ENCODE data around the gene TATDN3.
"Not testable (repeated sequence)": the region's sequence is repeated elsewhere in the genome, so short reads cannot be mapped to it uniquely, and the experiment has no call there.

The TATDN3 gene

DNA sequence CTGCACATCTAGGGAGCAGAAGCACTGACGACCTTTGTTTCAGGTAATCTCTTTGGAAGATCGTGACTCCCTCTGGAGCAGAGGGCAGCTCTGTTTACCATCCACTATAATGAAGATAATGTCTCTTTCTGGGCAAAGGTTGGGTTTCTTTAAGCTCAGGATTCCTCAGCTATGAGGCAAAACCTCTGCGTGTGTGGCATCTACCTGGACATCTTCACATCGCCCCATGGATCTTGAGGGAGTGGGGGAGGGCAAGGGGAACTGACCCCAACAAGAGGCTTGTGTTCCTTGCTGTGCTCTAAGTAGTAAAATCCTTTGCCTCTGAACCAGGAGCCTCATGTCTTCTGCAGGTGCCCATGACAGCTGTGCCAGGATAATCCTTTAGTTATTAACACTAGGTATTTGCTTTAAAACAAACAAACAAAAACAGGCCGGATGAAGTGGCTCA lies 36.2 kb downstream of the TATDN3 start:
- no peak for DNase-seq (ENCODE audit: low spot score)

DNA sequence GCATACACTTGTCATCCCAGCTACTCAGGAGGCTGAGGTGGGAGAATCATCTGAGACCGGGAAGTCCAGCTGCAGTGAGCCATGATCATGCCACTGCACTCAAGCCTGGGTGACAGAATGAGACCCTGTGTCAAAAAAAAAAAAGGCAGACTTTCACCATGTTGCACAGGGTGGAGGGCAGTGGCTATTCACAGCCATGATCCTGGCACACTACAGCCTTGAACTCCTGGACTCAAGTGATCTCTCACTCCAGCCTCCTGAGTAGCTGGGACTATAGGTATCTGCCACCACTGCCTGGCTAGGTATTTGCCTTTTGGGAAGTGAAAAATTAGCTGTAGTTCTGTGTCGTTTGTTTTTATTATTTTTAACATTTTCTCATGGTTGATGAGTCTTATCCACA lies 36.7 kb downstream of the TATDN3 start:
- no peak for DNase-seq (ENCODE audit: low spot score)

DNA sequence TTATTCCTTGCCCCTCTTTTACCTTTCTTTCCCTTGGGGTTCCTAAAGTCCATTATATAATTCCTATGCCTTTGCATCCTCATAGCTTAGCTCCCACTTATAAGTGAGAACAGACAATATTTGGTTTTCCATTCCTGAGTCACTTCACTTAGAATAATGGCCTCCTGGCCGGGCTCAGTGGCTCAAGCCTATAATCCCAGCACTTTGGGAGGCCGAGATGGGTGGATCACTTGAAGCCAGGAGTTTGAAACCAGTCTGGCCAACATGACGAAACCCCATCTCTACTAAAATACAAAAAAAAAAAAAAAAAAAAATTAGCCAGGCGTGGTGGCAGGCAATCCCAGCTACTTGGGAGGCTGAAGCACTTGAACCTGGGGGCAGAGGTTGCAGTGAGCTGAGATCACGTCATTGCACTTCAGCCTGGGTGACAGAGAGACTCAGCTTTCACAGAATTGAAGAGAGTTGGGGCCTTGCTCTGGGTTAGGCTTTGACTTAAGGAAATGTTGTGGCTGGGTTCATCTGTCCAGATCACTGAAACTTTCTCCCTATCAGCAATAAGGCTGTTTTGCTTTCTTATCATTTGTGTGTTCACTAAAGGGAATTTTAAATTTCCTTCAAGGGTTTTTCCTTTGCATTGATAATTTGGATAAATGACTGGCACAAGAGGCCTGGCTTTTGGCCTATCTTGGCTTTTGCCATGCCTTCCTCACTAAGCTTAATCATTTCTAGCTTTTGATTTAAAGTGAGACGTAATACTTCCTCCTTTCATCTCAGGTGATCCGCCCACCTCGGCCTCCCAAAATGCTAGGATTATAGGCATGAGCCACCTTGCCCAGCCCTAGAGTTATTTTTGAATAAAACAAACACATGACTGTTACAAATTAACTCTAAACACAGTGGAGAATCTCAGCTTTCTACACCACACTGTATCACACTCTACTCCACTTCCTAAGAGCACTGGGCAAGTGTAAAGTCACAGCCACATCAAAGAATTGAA lies 41.8 kb downstream of the TATDN3 start:
- not testable (repeated sequence) for DNase-seq (ENCODE audit: low spot score)

DNA sequence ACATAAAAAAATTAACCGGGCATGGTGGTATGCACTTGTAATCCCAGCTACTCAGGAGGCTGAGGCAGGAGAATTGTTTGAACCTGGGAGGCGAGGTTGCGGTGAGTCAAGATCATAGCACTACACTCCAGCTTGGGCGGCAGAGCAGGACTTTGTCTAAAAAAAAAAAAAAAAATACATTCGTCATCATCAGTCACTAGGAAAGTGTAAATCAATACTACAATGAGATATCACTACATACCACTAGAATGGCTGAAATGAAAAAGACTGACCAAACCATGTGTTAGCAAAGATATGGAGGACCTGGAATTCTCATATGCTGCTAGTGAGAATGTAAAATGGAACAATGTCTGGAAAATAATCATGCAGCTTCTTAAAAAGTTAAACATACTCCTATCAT lies 46.5 kb downstream of the TATDN3 start:
- DNase-seq (ENCODE audit: low spot score), result no peak

DNA sequence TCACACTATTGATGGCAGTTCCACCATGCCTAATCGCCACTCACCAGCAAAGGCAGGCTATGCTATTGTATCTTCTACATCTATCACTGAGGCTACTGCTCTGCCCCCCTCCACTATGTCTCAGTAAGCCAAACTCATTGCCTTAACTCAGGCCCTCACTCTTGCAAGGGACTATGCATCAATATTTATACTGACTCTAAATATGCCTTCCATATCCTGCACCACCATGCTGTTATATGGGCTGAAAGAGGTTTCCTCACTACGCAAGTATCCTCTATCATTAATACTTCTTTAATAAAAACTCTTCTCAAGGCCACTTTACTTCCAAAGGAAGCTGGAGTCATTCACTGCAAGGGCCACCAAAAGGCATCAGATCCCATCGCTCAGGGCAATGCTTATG lies 52.8 kb downstream of the TATDN3 start:
- not testable (repeated sequence) for DNase-seq (ENCODE audit: low spot score)

DNA sequence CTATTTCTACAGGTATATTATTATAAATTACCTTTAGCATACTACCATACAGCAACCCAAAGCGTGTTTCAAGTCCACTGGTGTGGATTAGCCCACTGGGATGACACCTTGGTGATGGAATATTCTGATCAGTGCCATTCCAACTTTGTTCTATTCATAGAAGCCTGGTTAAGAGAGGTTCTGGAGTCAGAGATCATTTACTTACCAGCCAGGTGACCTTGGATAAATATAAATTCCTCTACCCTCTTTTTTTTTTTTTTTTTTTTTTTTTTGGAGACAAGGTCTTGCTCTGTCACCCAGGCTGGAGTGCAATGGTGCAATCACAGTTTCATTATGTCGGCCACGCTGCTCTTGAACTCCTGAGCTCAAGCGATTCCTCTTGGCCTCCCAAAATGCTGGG lies 55.9 kb downstream of the TATDN3 start, which contains the start of gene SPATA45:
SPATA45 (minus strand) TSS at position 101 of the 400 bp plus-strand sequence. CDS start 11,500 bp downstream, outside the sequence.
- DNase-seq (ENCODE audit: low spot score), result no peak

DNA sequence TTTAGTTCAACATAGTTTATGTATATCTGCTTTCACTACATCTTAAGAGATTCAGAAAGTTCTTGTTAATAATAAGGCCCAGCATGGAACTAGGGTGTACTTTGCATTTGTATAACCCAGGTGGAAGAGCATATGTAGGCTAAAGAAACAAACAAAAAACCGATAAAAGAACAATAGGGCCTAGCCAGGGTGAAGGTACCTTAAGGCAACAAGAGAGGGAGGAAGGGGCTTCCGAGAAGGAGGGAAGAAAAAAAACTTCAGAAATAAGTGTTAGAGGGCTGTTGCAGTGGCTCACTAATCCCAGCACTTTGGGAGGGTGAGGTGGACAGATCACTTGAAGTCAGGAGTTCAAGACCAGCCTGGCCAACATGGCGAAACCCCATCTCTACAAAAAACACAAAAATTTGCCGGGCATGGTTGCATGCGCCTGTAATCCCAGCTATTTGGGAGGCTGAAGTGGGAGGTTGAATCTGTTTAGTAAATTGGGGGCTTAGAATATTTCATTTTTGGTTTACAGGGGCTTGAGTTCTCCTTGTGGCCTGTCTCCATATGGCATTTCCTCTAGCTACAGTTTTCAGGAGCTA lies 60.5 kb downstream of the TATDN3 start:
- no peak for DNase-seq (ENCODE audit: low spot score)

DNA sequence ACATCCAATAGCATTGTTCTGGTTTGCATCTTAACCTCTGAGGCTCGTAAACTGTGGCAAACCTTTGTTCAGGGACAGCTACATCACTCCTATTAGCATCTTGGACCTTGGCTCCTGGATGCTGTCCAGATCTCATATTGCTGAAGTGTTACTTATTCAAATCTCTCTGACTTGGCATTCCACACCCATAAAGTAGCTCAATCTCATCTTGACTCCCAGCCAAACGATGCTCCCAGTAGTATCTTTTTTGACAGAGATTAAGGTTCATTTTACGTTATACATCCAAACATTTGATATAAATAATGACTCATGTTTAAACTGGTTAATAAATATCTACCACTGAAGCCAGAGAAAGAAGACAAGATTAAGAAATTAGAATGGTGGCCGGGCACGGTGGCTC lies 62.0 kb downstream of the TATDN3 start:
- DNase-seq (ENCODE audit: low spot score), result no peak

DNA sequence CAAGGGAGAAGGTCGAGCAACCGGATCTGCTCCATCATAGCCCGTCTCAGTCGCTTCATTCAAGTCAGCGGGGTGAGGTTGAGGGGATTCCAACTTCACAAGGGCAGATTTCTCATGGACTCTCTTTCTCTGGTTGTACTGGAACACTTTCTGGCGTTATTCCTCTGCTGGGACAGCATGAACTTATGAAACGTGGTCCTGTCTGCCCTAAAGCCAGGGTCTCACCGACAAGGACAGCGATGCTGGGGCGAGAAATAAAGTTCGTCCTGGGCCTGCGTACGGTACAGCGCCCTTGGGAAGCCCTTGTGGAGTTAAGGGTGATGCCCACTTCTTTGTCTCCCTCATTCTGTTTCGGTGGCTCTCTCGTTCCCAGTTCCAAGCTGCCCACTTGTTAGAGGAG lies 65.1 kb downstream of the TATDN3 start:
- DNase-seq (ENCODE audit: low spot score), result no peak

DNA sequence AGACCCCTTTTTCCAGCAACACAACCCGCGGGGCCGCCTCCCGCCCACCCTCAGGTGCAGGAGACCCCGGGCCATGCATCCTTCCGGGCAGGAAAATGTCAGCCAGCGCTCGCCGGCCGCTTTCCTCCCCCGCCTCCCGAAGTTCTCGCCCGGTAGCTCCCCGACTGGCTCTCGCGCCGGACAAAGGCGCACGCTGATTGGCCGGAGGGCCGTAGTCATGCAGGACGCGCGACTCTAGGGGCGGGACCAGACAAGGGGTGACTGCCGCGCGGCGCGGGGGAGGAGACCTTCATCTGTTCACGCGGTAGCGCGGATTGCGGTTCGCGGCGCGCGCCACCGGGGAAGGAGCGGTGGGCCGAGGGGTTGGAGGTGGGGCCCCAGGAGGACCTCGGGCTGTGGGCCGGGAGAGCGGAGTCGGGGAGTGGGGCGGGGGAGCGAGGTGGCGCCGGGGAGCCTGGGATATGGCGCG lies 66.3 kb downstream of the TATDN3 start, which contains the start of gene FLVCR1:
FLVCR1 (plus strand) TSS at position 284 of the 469 bp plus-strand sequence; CDS start at position 462, 178 bp downstream.
- peak; percentile 92 for DNase-seq (ENCODE audit: low spot score)

DNA sequence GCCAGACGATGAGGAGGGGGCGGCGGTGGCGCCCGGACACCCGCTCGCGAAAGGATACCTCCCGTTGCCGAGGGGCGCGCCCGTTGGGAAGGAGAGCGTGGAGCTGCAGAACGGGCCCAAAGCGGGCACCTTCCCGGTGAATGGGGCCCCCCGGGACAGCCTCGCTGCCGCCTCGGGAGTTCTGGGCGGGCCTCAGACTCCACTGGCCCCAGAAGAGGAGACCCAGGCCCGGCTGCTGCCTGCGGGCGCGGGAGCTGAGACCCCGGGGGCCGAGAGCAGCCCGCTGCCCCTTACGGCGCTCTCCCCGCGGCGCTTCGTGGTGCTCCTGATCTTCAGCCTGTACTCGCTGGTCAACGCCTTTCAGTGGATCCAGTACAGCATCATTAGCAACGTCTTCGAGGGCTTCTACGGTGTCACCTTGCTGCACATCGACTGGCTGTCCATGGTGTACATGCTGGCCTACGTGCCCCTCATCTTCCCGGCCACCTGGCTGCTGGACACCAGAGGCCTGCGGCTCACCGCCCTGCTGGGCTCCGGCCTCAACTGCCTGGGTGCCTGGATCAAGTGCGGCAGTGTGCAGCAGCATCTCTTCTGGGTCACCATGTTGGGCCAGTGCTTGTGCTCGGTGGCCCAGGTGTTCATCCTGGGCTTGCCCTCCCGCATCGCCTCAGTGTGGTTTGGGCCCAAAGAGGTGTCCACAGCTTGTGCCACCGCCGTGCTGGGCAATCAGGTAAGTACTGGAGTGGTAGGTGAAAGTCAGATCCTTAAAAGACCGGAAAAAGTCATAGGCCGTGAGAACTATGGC lies 67.0 kb downstream of the TATDN3 start:
- DNase-seq (ENCODE audit: low spot score), result peak; percentile 10

DNA sequence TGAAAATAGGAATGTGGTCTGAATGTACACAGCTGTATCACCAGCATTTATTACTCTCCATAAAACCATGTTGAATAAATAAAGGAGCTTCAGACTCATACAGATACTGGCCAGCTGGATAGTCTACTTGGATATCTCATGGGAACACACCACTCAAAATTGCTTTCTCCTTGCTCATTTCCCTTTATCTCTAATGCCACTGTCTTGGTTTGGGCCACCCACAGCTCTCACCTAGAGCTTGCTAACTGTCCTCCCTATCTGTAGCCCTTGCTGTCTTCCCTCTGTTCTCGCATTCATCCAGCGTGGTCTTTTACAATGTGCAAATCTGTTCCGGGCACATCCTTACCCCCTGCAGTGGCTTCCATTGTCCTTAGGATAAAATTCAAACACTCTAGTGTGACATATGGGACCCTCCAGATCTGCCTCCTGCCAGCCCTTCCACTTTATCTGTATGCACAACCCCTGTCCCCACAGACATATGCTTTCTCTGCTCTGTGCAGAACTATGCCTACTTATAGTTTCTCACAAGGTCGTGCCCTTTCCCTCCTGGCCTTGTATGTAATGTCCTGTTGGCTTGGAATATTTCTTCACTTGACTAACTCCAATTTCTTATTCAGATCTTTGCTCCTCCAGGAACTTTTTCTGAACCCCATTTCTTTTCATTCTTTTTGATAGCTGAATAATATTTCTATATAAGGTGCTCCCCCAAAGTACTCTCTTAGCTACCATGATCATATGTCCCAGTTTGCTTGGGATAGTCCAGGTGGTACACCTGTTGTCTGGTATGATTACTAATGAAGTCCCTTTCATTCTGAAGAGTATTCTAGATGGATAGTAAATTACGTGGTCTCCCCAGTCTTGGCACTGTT lies 69.3 kb downstream of the TATDN3 start:
- DNase-seq (ENCODE audit: low spot score), result no peak

DNA sequence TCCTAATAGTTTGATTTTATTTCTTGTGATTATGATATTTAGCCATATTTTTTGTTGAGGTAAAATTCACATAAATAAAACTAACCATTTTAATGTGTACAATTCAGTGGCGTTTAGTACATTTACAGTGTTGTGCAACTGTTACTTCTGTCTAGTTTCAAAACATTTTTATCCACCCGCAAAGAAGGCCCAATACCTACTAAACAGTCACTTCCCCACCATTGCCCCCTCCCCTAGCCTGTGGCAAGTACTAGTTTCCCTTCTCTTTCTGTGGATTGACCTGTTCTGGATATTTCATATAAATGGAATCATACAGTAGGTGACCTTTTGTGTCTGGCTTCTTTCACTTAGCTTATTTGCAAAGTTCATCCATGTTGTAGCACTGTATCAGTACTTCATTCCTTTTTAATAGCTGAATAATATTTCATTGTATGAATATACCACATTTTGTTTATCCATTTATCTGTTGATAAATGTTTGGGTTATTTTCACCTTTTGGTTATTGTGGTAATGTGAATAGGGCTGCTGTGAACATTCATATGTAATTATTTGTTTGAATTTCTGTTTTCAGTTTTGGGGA lies 70.5 kb downstream of the TATDN3 start:
- no peak for DNase-seq (ENCODE audit: low spot score)

DNA sequence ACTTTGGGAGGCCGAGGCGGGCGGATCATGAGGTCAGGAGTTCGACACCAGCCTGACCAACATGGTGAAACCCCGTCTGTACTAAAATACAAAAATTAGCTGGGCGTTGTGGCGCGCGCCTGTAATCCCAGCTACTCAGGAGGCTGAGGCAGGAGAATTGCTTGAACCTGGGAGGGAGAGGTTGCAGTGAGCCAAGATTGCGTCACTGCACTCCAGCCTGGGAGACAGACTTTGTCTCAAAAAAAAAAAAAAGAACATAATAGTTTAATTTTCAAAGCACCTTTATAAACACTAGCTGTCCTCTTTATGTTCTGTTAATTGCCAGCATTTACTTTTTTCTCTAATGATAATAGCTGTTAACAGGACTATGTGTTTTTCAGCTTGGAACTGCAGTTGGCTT lies 71.7 kb downstream of the TATDN3 start:
- not testable (repeated sequence) for DNase-seq (ENCODE audit: low spot score)

DNA sequence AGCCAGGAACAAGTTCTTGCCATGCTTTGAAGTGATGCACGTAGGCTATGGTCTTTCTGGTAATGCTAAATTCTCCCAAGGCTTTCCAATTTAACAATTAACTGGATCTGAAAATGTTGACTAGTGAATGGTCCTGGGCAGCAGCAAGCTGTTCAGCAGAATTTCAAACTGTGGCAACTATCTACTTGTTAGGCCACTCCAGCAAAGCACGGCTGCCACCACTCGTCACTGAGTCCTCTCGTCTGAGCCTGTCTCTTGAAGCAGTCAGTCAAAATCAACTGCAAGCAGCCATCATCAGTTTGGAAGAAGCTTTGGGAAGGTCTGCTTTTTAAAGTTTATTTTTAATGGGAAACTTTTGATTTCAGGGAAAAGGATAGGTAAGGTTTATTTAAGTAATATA lies 72.5 kb downstream of the TATDN3 start:
- no peak for DNase-seq (ENCODE audit: low spot score)

Measured in kidney capillary endothelial cell (primary cell).